Measurements from ENCODE around the gene SETD9. TPM values are rescaled to one million over a fixed set of nuclear protein-coding genes. Genes with fewer than 3 reads are reported as not detected.

Gene SETD9
- total RNA-seq, 1 donor = 11.2 TPM

DNA sequence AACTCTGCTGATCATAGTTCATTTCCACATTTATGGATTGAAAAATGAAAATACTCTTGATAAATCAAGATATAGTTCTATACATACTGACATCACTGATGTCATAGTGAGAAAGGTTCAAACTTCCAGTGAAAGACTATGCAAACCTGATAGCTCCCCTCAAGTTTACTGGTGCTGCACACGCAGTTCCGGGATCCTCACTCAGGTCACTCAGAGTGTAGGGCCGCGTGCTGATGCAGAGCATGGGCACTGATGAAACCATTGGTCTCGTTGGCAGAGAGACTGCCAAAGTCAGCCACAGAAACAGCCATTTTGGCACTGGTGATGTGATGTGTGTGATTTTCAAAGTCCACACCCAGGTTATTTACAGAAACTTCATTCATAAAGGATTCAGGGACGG is 13.5 kb downstream of the SETD9 start:
- Histone ChIP-seq H3K79me2 (ENCODE audit: insufficient read depth, low read length) (peaks cover 2% of the 10 kb centered on the region), H3K4me3 (ENCODE audit: insufficient read depth, low read length) (no peak overlapping the region)

DNA sequence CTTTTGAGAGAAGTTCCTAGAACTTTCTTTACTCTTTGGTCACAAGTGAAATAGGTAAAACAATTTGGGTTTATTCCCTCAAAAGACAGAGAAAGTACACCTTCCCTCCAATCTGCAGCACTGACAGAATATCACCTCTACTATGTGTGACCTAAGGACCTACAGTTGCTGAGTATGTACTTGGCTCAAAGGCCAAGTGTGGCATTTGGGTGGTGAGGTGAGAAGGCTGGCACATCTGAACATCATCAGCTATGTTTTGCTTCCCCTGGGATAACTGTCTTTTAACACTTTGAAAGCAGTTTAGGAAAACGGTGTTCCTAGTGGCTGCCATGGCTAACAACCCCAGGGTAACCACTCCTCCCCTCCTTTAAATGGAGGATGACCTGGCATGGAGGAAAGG is 24.9 kb downstream of the SETD9 start:
- peaks cover 83% of the 10 kb centered on the region for H3K36me3 ChIP-seq (ENCODE audit: insufficient read depth, low read length)

More for the DNA sequence above, 13.5 kb downstream of the SETD9 start:
- H3K36me3 ChIP-seq (ENCODE audit: insufficient read depth, low read length) = peaks cover 30% of the 10 kb centered on the region
- H3K9me3 ChIP-seq (ENCODE audit: low read depth, low read length) = no peaks in the 10 kb centered on the region
- H2AFZ ChIP-seq (ENCODE audit: low read length) = no peak overlapping the region
- H3K27ac ChIP-seq (ENCODE audit: low read depth, low read length) = no peak overlapping the region
- no peaks in the 10 kb centered on the region for H4K20me1 ChIP-seq (ENCODE audit: insufficient read depth, low read length)
- DNase-seq (ENCODE audit: insufficient read length, low spot score, missing footprints) = no peak
- H3K27me3 ChIP-seq (ENCODE audit: insufficient read depth, low read length) = no peaks in the 10 kb centered on the region
- no peaks in the 10 kb centered on the region for H3K4me1 ChIP-seq (ENCODE audit: insufficient read depth, low read length)
- TF ChIP-seq, protein P1, sequence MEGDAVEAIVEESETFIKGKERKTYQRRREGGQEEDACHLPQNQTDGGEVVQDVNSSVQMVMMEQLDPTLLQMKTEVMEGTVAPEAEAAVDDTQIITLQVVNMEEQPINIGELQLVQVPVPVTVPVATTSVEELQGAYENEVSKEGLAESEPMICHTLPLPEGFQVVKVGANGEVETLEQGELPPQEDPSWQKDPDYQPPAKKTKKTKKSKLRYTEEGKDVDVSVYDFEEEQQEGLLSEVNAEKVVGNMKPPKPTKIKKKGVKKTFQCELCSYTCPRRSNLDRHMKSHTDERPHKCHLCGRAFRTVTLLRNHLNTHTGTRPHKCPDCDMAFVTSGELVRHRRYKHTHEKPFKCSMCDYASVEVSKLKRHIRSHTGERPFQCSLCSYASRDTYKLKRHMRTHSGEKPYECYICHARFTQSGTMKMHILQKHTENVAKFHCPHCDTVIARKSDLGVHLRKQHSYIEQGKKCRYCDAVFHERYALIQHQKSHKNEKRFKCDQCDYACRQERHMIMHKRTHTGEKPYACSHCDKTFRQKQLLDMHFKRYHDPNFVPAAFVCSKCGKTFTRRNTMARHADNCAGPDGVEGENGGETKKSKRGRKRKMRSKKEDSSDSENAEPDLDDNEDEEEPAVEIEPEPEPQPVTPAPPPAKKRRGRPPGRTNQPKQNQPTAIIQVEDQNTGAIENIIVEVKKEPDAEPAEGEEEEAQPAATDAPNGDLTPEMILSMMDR (IDR thresholded peaks at IDR 0.05; ENCODE audit: extremely low read depth, low read depth, low read length) = no peak
- no peak overlapping the region for H3K4me2 ChIP-seq (ENCODE audit: insufficient read depth, low read length)

DNA sequence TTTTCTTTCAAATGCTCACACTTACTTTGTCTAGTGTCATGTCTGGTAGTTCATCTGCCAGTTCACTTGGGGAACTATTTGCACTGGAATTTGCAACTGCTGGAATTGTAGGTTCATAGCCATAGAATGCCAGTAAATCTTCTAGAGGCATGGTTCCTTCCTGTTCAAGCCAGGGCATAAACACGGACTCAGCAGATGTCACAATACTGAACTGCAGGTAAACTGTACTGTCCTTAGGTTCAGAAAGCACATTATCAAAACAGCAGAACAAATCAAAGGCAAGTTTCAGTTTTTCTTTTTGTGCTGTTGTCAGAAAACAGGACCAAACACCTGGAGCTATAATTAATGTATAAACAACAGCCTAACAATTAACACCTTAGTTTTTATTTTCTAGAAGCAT is 29.5 kb downstream of the SETD9 start:
- H3K79me2 ChIP-seq (ENCODE audit: insufficient read depth, low read length) = peaks cover 7% of the 10 kb centered on the region
- no peaks in the 10 kb centered on the region for H3K4me1 ChIP-seq (ENCODE audit: insufficient read depth, low read length)
- peaks cover 6% of the 10 kb centered on the region for H4K20me1 ChIP-seq (ENCODE audit: insufficient read depth, low read length)
- no peak overlapping the region for H2AFZ ChIP-seq (ENCODE audit: low read length)
- DNase-seq (ENCODE audit: insufficient read length, low spot score, missing footprints) = no peak
- no peak overlapping the region for H3K4me2 ChIP-seq (ENCODE audit: insufficient read depth, low read length)
- H3K36me3 ChIP-seq (ENCODE audit: insufficient read depth, low read length) = peaks cover 81% of the 10 kb centered on the region
- no peak overlapping the region for H3K4me3 ChIP-seq (ENCODE audit: insufficient read depth, low read length)
- H3K9me3 ChIP-seq (ENCODE audit: low read depth, low read length) = no peaks in the 10 kb centered on the region
- no peak overlapping the region for H3K27ac ChIP-seq (ENCODE audit: low read depth, low read length)
- TF ChIP-seq, protein P1 (IDR thresholded peaks at IDR 0.05; ENCODE audit: extremely low read depth, low read depth, low read length) = no peak
- no peaks in the 10 kb centered on the region for H3K27me3 ChIP-seq (ENCODE audit: insufficient read depth, low read length)

More for the DNA sequence above, 24.9 kb downstream of the SETD9 start:
- Histone ChIP-seq H3K27me3 (ENCODE audit: insufficient read depth, low read length) (no peaks in the 10 kb centered on the region), H3K27ac (ENCODE audit: low read depth, low read length) (no peak overlapping the region), H3K4me2 (ENCODE audit: insufficient read depth, low read length) (no peak overlapping the region), H3K79me2 (ENCODE audit: insufficient read depth, low read length) (no peaks in the 10 kb centered on the region), H3K9me3 (ENCODE audit: low read depth, low read length) (no peaks in the 10 kb centered on the region), H3K4me1 (ENCODE audit: insufficient read depth, low read length) (no peaks in the 10 kb centered on the region), H2AFZ (ENCODE audit: low read length) (no peak overlapping the region), H3K4me3 (ENCODE audit: insufficient read depth, low read length) (no peak overlapping the region), H4K20me1 (ENCODE audit: insufficient read depth, low read length) (no peaks in the 10 kb centered on the region)
- TF ChIP-seq, protein P1 (IDR thresholded peaks at IDR 0.05; ENCODE audit: extremely low read depth, low read depth, low read length) = no peak
- no peak for DNase-seq (ENCODE audit: insufficient read length, low spot score, missing footprints)

DNA sequence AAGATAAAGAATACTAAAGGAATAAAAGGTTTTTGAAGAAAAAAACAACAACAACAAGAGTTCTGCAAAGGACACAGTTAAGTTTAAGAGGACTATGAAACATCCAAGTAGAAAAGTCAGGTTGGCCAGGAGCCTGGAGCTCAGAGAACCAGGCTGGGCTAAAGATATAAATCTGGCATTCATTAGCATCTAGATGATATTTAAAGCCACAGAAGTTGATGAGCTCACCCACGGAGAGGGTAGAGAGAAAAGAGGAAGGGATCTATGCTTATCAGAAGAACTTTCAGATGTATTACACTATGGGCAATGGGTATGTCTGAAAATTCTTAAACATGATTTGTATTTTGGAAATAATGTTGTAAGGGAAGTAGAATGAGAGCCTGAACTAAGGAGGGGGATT is 32.6 kb downstream of the SETD9 start:
- H3K79me2 ChIP-seq (ENCODE audit: insufficient read depth, low read length) = peaks cover 7% of the 10 kb centered on the region
- peaks cover 8% of the 10 kb centered on the region for H4K20me1 ChIP-seq (ENCODE audit: insufficient read depth, low read length)
- H3K9me3 ChIP-seq (ENCODE audit: low read depth, low read length) = no peaks in the 10 kb centered on the region
- TF ChIP-seq, protein P1 (IDR thresholded peaks at IDR 0.05; ENCODE audit: extremely low read depth, low read depth, low read length) = no peak
- H3K4me2 ChIP-seq (ENCODE audit: insufficient read depth, low read length) = no peak overlapping the region
- no peaks in the 10 kb centered on the region for H3K27me3 ChIP-seq (ENCODE audit: insufficient read depth, low read length)
- no peak overlapping the region for H3K4me3 ChIP-seq (ENCODE audit: insufficient read depth, low read length)
- no peak for DNase-seq (ENCODE audit: insufficient read length, low spot score, missing footprints)
- H3K4me1 ChIP-seq (ENCODE audit: insufficient read depth, low read length) = no peaks in the 10 kb centered on the region
- peaks cover 70% of the 10 kb centered on the region for H3K36me3 ChIP-seq (ENCODE audit: insufficient read depth, low read length)
- no peak overlapping the region for H3K27ac ChIP-seq (ENCODE audit: low read depth, low read length)
- no peak overlapping the region for H2AFZ ChIP-seq (ENCODE audit: low read length)
